Measurements from ENCODE around the gene GNPTAB.
"Not testable (repeated sequence)": the region's sequence is repeated elsewhere in the genome, so short reads cannot be mapped to it uniquely, and the experiment has no call there.

Gene GNPTAB

GRCh38 chr12:101850199-101850598 lies 19.4 kb upstream of the GNPTAB start:
- DNase-seq = no peak

GRCh38 chr12:101847325-101847724 lies 16.6 kb upstream of the GNPTAB start:
- DNase-seq = no peak

- DNase-seq = no peak
These were observed 14.5 kb upstream of the GNPTAB start for GRCh38 chr12:101845137-101845711.

GRCh38 chr12:101841069-101841468 lies 10.3 kb upstream of the GNPTAB start:
- no peak for DNase-seq

GRCh38 chr12:101839324-101840283 lies 8.8 kb upstream of the GNPTAB start:
- DNase-seq = peak; percentile 54

- no peak for DNase-seq
These were observed 8.0 kb upstream of the GNPTAB start for GRCh38 chr12:101838628-101839323.

GRCh38 chr12:101832030-101832429 lies 1.3 kb upstream of the GNPTAB start:
- no peak for DNase-seq

- DNase-seq = no peak
These were observed 956 bp downstream of the GNPTAB start for GRCh38 chr12:101829639-101830366.

- no peak for DNase-seq
These were observed 2.1 kb downstream of the GNPTAB start for GRCh38 chr12:101828463-101829196.

- DNase-seq = no peak
These were observed 3.9 kb downstream of the GNPTAB start for GRCh38 chr12:101826766-101827368.

- DNase-seq = no peak
These were observed 5.9 kb downstream of the GNPTAB start for GRCh38 chr12:101824831-101825230.

- DNase-seq = peak; percentile 38
These were observed 6.9 kb downstream of the GNPTAB start for GRCh38 chr12:101823891-101824290.

- DNase-seq = no peak
These were observed 7.7 kb downstream of the GNPTAB start for GRCh38 chr12:101823039-101823438.

GRCh38 chr12:101819467-101819866 lies 11.3 kb downstream of the GNPTAB start:
- DNase-seq = no peak

- DNase-seq = not testable (repeated sequence)
These were observed 12.1 kb downstream of the GNPTAB start for GRCh38 chr12:101818689-101819088.

GRCh38 chr12:101813117-101813516 lies 17.6 kb downstream of the GNPTAB start:
- no peak for DNase-seq

- not testable (repeated sequence) for DNase-seq
These were observed 18.0 kb downstream of the GNPTAB start for GRCh38 chr12:101812716-101813115.

- DNase-seq = not testable (repeated sequence)
These were observed 19.4 kb downstream of the GNPTAB start for GRCh38 chr12:101811342-101811741.

- no peak for DNase-seq
These were observed 21.6 kb downstream of the GNPTAB start for GRCh38 chr12:101809208-101809607.

- no peak for DNase-seq
These were observed 24.5 kb downstream of the GNPTAB start for GRCh38 chr12:101806265-101806664.

- DNase-seq = no peak
These were observed 26.4 kb downstream of the GNPTAB start for GRCh38 chr12:101804409-101804808.

GRCh38 chr12:101803978-101804377 lies 26.8 kb downstream of the GNPTAB start:
- DNase-seq = no peak

All from midbrain (tissue), 1 donor.